HL-60 (cell line): ENCODE results near the gene ASTN2.

ENCODE experiments used
- DNase-seq, 2 experiments: peaks; one replicate each; pipeline ENCODE4 v3.0.0-alpha.2; 2010 to 2020; ENCODE audit warnings: low read depth in 1 of 2, low spot score in 1 of 2
- H3K27ac ChIP-seq: fragments of 250-450 bp; sonication (Bioruptor Pico); replicated peaks from 2 replicates; pipeline ENCODE4 v1.5.1; 2020; ENCODE audit warnings: mild to moderate bottlenecking, moderate library complexity
- H3K27me3 ChIP-seq: fragments of 250-450 bp; sonication (Bioruptor Pico); 2 replicates; pipeline ENCODE4 v1.5.1; 2021; ENCODE audit warnings: mild to moderate bottlenecking, moderate library complexity; ENCODE audit not compliant: insufficient read depth, poor library complexity, severe bottlenecking
- H3K4me3 ChIP-seq: replicated peaks from 2 replicates; pipeline ENCODE4 v1.5.1; 2011; ENCODE audit warnings: mild to moderate bottlenecking, control low read depth, low read length; ENCODE audit not compliant: insufficient read depth
- CTCF ChIP-seq: IDR thresholded peaks from one replicate; pipeline ENCODE4 v1.5.1; 2011; ENCODE audit warnings: low read length, control low read depth, inconsistent platforms; ENCODE audit not compliant: insufficient read depth
- GABPA ChIP-seq: IDR thresholded peaks from 2 replicates; pipeline ENCODE4 v1.6.1; 2012; ENCODE audit warnings: low read depth
- POLR2AphosphoS5 ChIP-seq: IDR thresholded peaks from 2 replicates; pipeline ENCODE4 v1.6.1; 2012; ENCODE audit warnings: low read depth
- REST ChIP-seq: IDR thresholded peaks from 2 replicates; pipeline ENCODE4 v1.6.1; 2012; ENCODE audit warnings: low read depth; ENCODE audit not compliant: insufficient replicate concordance
- SPI1 ChIP-seq: IDR thresholded peaks from 2 replicates; pipeline ENCODE4 v1.6.1; 2012; ENCODE audit warnings: low read depth, mild to moderate bottlenecking, borderline replicate concordance

The ASTN2 gene

GRCh38 chr9:117063721-117064471, 351.0 kb downstream of the ASTN2 start:
- Histone ChIP-seq H3K27ac (no peak overlapping the region), H3K27me3 (no peaks in the 10 kb centered on the region), H3K4me3 (no peak overlapping the region)
- no peak for DNase-seq
- no peak for TF ChIP-seq GABPA
- no peak for TF ChIP-seq SPI1
- no peak for TF ChIP-seq CTCF
- TF ChIP-seq POLR2AphosphoS5: no peak
- TF ChIP-seq REST: no peak

- no peak for TF ChIP-seq POLR2AphosphoS5
- no peak for TF ChIP-seq CTCF
- TF ChIP-seq SPI1: no peak
- no peak for DNase-seq
- no peak overlapping the region for H3K27ac ChIP-seq
- H3K27me3 ChIP-seq: no peaks in the 10 kb centered on the region
- no peak overlapping the region for H3K4me3 ChIP-seq
Measured at GRCh38 chr9:117060963-117061362, 353.9 kb downstream of the ASTN2 start.

GRCh38 chr9:117050007-117050406, 364.9 kb downstream of the ASTN2 start:
- no peak overlapping the region for H3K4me3 ChIP-seq

More at GRCh38 chr9:117050007-117050406, 364.9 kb downstream of the ASTN2 start:
- Histone ChIP-seq H3K27me3 (no peaks in the 10 kb centered on the region), H3K27ac (no peak overlapping the region)
- DNase-seq: no peak
- TF ChIP-seq REST (no peak), CTCF (no peak), GABPA (no peak), SPI1 (no peak), POLR2AphosphoS5 (no peak)
